ENCODE results near the gene IFT172.
"Not testable (repeated sequence)": the region's sequence is repeated elsewhere in the genome, so short reads cannot be mapped to it uniquely, and the experiment has no call there.

The IFT172 gene

GRCh38 chr2:27493948-27494283 is 4.4 kb upstream of the IFT172 start:
- DNase-seq (ENCODE audit: low read depth in 2 of 2) = no peak

- DNase-seq (ENCODE audit: low read depth in 2 of 2) = no peak
Observed at GRCh38 chr2:27492557-27492956, 3.0 kb upstream of the IFT172 start.

GRCh38 chr2:27489118-27489497 is 435 bp downstream of the IFT172 start:
- DNase-seq (ENCODE audit: low read depth in 2 of 2) = no peak

GRCh38 chr2:27485496-27485895 is 4.0 kb downstream of the IFT172 start:
- no peak for DNase-seq (ENCODE audit: low read depth in 2 of 2)

GRCh38 chr2:27471961-27472360 is 17.6 kb downstream of the IFT172 start:
- no peak for DNase-seq (ENCODE audit: low read depth in 2 of 2)

GRCh38 chr2:27464443-27464842 is 25.1 kb downstream of the IFT172 start:
- DNase-seq (ENCODE audit: low read depth in 2 of 2) = no peak

GRCh38 chr2:27461118-27461517 is 28.4 kb downstream of the IFT172 start:
- no peak for DNase-seq (ENCODE audit: low read depth in 2 of 2)

GRCh38 chr2:27453968-27454367 is 35.6 kb downstream of the IFT172 start:
- DNase-seq (ENCODE audit: low read depth in 2 of 2) = no peak

- DNase-seq (ENCODE audit: low read depth in 2 of 2) = no peak
Observed at GRCh38 chr2:27451095-27451494, 38.4 kb downstream of the IFT172 start.

- no peak for DNase-seq (ENCODE audit: low read depth in 2 of 2)
Observed at GRCh38 chr2:27448381-27448780, 41.2 kb downstream of the IFT172 start.

GRCh38 chr2:27446057-27446456 is 43.5 kb downstream of the IFT172 start:
- no peak for DNase-seq (ENCODE audit: low read depth in 2 of 2)

GRCh38 chr2:27445615-27446014 is 43.9 kb downstream of the IFT172 start:
- DNase-seq (ENCODE audit: low read depth in 2 of 2) = no peak

GRCh38 chr2:27445155-27445554 is 44.4 kb downstream of the IFT172 start:
- no peak for DNase-seq (ENCODE audit: low read depth in 2 of 2)

- DNase-seq (ENCODE audit: low read depth in 2 of 2) = no peak
Observed at GRCh38 chr2:27442920-27443282, 46.6 kb downstream of the IFT172 start.

GRCh38 chr2:27441958-27442919 is 47.3 kb downstream of the IFT172 start, which contains the start of gene KRTCAP3:
Gene KRTCAP3 (plus strand): TSS chr2:27442381. CDS start chr2:27442413, 32 bp downstream.
- peak; percentile 8 to 12 for DNase-seq (ENCODE audit: low read depth in 2 of 2)

- no peak for DNase-seq (ENCODE audit: low read depth in 2 of 2)
Observed at GRCh38 chr2:27441226-27441926, 48.2 kb downstream of the IFT172 start.

- DNase-seq (ENCODE audit: low read depth in 2 of 2) = no peak
Observed at GRCh38 chr2:27435628-27436027, 53.9 kb downstream of the IFT172 start.

GRCh38 chr2:27431395-27431794 is 58.1 kb downstream of the IFT172 start:
- no peak for DNase-seq (ENCODE audit: low read depth in 2 of 2)

GRCh38 chr2:27428978-27429541 is 60.5 kb downstream of the IFT172 start:
- DNase-seq (ENCODE audit: low read depth in 2 of 2) = peak; percentile 44 to 56

- DNase-seq (ENCODE audit: low read depth in 2 of 2) = peak; percentile 81 to 86
Observed at GRCh38 chr2:27428213-27428977, 61.1 kb downstream of the IFT172 start, which contains the start of gene NRBP1. Gene NRBP1 (plus strand): TSS chr2:27428631. CDS start chr2:27433274, 4,643 bp downstream.

GRCh38 chr2:27427863-27428212 is 61.7 kb downstream of the IFT172 start:
- no peak for DNase-seq (ENCODE audit: low read depth in 2 of 2)

- DNase-seq (ENCODE audit: low read depth in 2 of 2) = not testable (repeated sequence)
Observed at GRCh38 chr2:27425039-27425438, 64.5 kb downstream of the IFT172 start.
